ENCODE data around the gene TRPM8. TPM values are rescaled to one million over a fixed set of nuclear protein-coding genes. Genes with fewer than 3 reads are reported as not detected.

TRPM8 gene
- total and polyA plus RNA-seq, 2 of the 13 experiments (the other 11 are each of a cell fraction or from before 2014, with no cell fraction given), result 0.12 TPM; not detected in 1

DNA sequence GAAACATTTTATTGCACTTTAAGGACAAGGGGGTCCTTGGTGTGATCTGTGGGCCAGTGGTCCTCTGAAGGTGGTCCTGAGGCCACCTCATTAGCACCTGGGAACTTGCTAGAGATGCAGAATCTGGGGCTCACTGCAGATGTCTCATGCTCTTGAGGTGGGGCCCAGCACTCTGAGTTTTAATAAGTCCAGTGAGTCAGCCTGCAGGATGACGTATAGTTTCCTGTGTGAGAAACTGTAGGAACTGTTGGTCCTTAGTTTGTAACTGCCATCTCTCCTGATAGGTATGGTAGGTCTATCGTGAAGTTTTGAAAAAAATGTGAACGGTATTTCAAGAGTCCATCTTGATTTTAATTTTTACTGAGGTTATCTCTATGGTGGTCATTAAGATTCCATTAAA lies 2.8 kb downstream of the TRPM8 start:
- DNase-seq (ENCODE audit: low spot score) (no peak), ATAC-seq (no peak), FAIRE-seq (no peak)
- Histone ChIP-seq H3K79me2 (ENCODE audit: insufficient read depth, low read length) (no peaks in the 10 kb centered on the region), H2AFZ (ENCODE audit: low read length) (no peak overlapping the region), H4K20me1 (ENCODE audit: insufficient read depth, low read length) (no peaks in the 10 kb centered on the region), H3K4me3 (replicated peaks in 1 of 3; ENCODE audit: insufficient read depth in 1 of 3, low read depth in 2 of 3, low read length in 3 of 3) (no peak overlapping the region), H3K9me3 (ENCODE audit: low read length) (no peaks in the 10 kb centered on the region), H3K9ac (ENCODE audit: insufficient read depth, low read depth, low read length) (no peak overlapping the region), H3K27ac (ENCODE audit: extremely low read length, insufficient read depth, low read length) (no peak overlapping the region), H3K27me3 (ENCODE audit: control insufficient read depth in 1 of 2, insufficient read depth in 2 of 2, low read length in 2 of 2) (peaks cover 0 to 11% of the 10 kb centered on the region in 2 experiments; a peak in 3 of 5 replicates), H3K36me3 (replicated peaks in 1 of 2; ENCODE audit: control insufficient read depth in 1 of 2, insufficient read depth in 2 of 2, low read length in 2 of 2) (no peaks in the 10 kb centered on the region), H3K4me1 (ENCODE audit: insufficient read depth, low read length) (no peaks in the 10 kb centered on the region), H3K4me2 (ENCODE audit: low read depth, low read length) (no peak overlapping the region)
- CTCF ChIA-PET (ENCODE audit: low intra/inter-chr PET ratio, low total read pairs), result no interaction called here
- BruUV-seq (replicated peaks), result no TSS peak
- intact Hi-C loops (cut with micrococcal nuclease; ENCODE audit: unreplicated experiment), result no loop called here
- in situ Hi-C loops (cut with HindIII; ENCODE audit: extremely low pct_ligation_motif_present, low pct_unique_long_range_greater_than_20kb), result no loop called here
- 18% methylated on average over 3 of the region's 3 CpGs for WGBS (ENCODE audit: low lambda C conversion rate)
- TF ChIP-seq, protein P1, sequence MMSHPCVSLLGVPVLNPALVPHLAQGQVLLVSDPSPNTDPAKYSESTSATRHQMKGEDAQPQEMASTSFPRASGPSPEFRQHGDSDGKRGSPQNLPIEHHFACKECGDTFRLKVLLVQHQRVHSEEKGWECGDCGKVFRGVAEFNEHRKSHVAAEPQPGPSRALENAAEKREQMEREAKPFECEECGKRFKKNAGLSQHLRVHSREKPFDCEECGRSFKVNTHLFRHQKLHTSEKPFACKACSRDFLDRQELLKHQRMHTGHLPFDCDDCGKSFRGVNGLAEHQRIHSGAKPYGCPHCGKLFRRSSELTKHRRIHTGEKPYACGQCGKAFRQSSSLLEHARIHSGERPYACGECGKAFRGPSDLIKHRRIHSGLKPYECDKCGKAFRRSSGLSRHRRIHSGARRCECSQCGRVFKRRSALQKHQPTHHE (CRISPR knock-in tag; IDR thresholded peaks at IDR 0.05; ENCODE audit: borderline replicate concordance), result no peak
- TF ChIP-seq CREB1 (IDR thresholded peaks at IDR 0.05) (peak; percentile 32; the same call in 1 of the 2 replicates), CREB1 (CRISPR knock-in tag; IDR thresholded peaks at IDR 0.05) (no peak), CBX1 (IDR thresholded peaks at IDR 0.05; ENCODE audit: low read depth) (no peak)
- POLR2A ChIA-PET, result no interaction called here

DNA sequence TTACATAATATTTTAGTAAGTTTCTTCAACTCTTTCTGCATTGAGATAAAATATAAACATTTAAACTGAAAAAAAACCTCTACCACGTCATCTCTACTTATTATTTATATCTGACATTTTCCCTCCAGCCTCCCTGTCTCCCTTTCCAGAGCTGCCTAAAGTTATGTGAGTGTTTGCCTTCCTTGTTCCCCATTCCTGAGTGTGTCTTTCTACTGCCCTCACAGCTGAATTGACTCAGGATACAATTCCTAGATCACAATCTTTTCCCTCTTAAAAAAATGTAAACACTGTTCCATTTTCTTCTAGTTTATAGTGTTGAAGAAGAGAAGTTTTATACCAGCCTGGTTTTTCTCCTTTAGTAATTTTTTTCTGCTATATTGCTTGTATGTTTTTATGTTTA lies 5.3 kb downstream of the TRPM8 start:
- ChIA-PET CTCF (ENCODE audit: low intra/inter-chr PET ratio, low total read pairs) (no interaction called here), POLR2A (no interaction called here)
- TF ChIP-seq, protein P2, sequence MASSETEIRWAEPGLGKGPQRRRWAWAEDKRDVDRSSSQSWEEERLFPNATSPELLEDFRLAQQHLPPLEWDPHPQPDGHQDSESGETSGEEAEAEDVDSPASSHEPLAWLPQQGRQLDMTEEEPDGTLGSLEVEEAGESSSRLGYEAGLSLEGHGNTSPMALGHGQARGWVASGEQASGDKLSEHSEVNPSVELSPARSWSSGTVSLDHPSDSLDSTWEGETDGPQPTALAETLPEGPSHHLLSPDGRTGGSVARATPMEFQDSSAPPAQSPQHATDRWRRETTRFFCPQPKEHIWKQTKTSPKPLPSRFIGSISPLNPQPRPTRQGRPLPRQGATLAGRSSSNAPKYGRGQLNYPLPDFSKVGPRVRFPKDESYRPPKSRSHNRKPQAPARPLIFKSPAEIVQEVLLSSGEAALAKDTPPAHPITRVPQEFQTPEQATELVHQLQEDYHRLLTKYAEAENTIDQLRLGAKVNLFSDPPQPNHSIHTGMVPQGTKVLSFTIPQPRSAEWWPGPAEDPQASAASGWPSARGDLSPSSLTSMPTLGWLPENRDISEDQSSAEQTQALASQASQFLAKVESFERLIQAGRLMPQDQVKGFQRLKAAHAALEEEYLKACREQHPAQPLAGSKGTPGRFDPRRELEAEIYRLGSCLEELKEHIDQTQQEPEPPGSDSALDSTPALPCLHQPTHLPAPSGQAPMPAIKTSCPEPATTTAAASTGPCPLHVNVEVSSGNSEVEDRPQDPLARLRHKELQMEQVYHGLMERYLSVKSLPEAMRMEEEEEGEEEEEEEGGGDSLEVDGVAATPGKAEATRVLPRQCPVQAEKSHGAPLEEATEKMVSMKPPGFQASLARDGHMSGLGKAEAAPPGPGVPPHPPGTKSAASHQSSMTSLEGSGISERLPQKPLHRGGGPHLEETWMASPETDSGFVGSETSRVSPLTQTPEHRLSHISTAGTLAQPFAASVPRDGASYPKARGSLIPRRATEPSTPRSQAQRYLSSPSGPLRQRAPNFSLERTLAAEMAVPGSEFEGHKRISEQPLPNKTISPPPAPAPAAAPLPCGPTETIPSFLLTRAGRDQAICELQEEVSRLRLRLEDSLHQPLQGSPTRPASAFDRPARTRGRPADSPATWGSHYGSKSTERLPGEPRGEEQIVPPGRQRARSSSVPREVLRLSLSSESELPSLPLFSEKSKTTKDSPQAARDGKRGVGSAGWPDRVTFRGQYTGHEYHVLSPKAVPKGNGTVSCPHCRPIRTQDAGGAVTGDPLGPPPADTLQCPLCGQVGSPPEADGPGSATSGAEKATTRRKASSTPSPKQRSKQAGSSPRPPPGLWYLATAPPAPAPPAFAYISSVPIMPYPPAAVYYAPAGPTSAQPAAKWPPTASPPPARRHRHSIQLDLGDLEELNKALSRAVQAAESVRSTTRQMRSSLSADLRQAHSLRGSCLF (CRISPR knock-in tag; IDR thresholded peaks at IDR 0.05; ENCODE audit: borderline replicate concordance), result no peak
- no peak for TF ChIP-seq SAP130 (CRISPR knock-in tag; IDR thresholded peaks at IDR 0.05; ENCODE audit: low read depth)
- H3K4me3 ChIP-seq (replicated peaks in 1 of 3; ENCODE audit: insufficient read depth in 1 of 3, low read depth in 2 of 3, low read length in 3 of 3), result no peak overlapping the region
- H3K4me2 ChIP-seq (ENCODE audit: low read depth, low read length), result no peak overlapping the region
- 2% methylated on average over 1 of the region's 1 CpG for WGBS (ENCODE audit: low lambda C conversion rate)
- ATAC-seq (no peak), FAIRE-seq (no peak), DNase-seq (ENCODE audit: low spot score) (no peak)
- no TSS peak for BruUV-seq (replicated peaks)
- no peaks in the 10 kb centered on the region for H3K4me1 ChIP-seq (ENCODE audit: insufficient read depth, low read length)
- H3K9ac ChIP-seq (ENCODE audit: insufficient read depth, low read depth, low read length), result no peak overlapping the region
- peaks cover 2 to 33% of the 10 kb centered on the region in 2 experiments; a peak in 4 of 5 replicates for H3K27me3 ChIP-seq (ENCODE audit: control insufficient read depth in 1 of 2, insufficient read depth in 2 of 2, low read length in 2 of 2)
- no peaks in the 10 kb centered on the region for H4K20me1 ChIP-seq (ENCODE audit: insufficient read depth, low read length)
- intact Hi-C loops (cut with micrococcal nuclease; ENCODE audit: unreplicated experiment), result no loop called here
- H2AFZ ChIP-seq (ENCODE audit: low read length), result no peak overlapping the region
- in situ Hi-C loops (cut with HindIII; ENCODE audit: extremely low pct_ligation_motif_present, low pct_unique_long_range_greater_than_20kb), result no loop called here
- no peaks in the 10 kb centered on the region for H3K9me3 ChIP-seq (ENCODE audit: low read length)
- no peaks in the 10 kb centered on the region for H3K79me2 ChIP-seq (ENCODE audit: insufficient read depth, low read length)
- no peaks in the 10 kb centered on the region for H3K36me3 ChIP-seq (replicated peaks in 1 of 2; ENCODE audit: control insufficient read depth in 1 of 2, insufficient read depth in 2 of 2, low read length in 2 of 2)
- no peak overlapping the region for H3K27ac ChIP-seq (ENCODE audit: extremely low read length, insufficient read depth, low read length)
